ENCODE data around the gene DOCK7. TPM values are rescaled to one million over a fixed set of nuclear protein-coding genes. Genes with fewer than 3 reads are reported as not detected.
"Not testable (repeated sequence)": the region's sequence is repeated elsewhere in the genome, so short reads cannot be mapped to it uniquely, and the experiment has no call there.

DOCK7 gene
- total RNA-seq, 1 experiment from 2014 or later = 57.2 TPM

- Histone ChIP-seq H3K4me3 (ENCODE audit: low read depth in 2 of 2, low read length in 2 of 2) (no peak overlapping the region), H3K4me1 (ENCODE audit: control insufficient read depth, insufficient read depth, low read length) (peaks cover 19% of the 10 kb centered on the region; the same call in 1 of the 2 replicates), H3K9me3 (ENCODE audit: control insufficient read depth, insufficient read depth, low read depth, low read length) (no peaks in the 10 kb centered on the region), H3K27ac (ENCODE audit: low read length) (peak overlapping the region; percentile 37; the same call in 1 of the 2 replicates), H3K36me3 (ENCODE audit: control insufficient read depth, insufficient read depth, low read length) (no peaks in the 10 kb centered on the region), H3K27me3 (ENCODE audit: control insufficient read depth, insufficient read depth, low read length) (no peaks in the 10 kb centered on the region)
- no peak for DNase-seq (ENCODE audit: low read depth, low spot score)
- intact Hi-C loops (cut with micrococcal nuclease; ENCODE audit: unreplicated experiment) = no loop called here
- TF ChIP-seq REST (IDR thresholded peaks at IDR 0.05; ENCODE audit: insufficient read depth in 1 of 2, low read depth in 2 of 2, low read length in 1 of 2) = no peak
- TF ChIP-seq TCF7L2 (IDR thresholded peaks at IDR 0.05; ENCODE audit: low read depth, low read length) = no peak
- TF ChIP-seq POLR2AphosphoS5 (IDR thresholded peaks at IDR 0.05; ENCODE audit: low read depth, low read length) = no peak
- TF ChIP-seq SIN3A (IDR thresholded peaks at IDR 0.05; ENCODE audit: borderline replicate concordance, insufficient read depth, low read depth, low read length) = no peak
- no peak for TF ChIP-seq CTCF (IDR thresholded peaks at IDR 0.05)
- POLR2A ChIA-PET = no interaction called here
- CTCF ChIA-PET = no interaction called here
- BruUV-seq (replicated peaks) = no TSS peak
- in situ Hi-C loops (cut with HindIII; ENCODE audit: low pct_unique_long_range_greater_than_20kb, low sequenced_read_pairs) = no loop called here
- no peak; the same call in 1 of the 2 replicates for ATAC-seq
These were observed 5.7 kb downstream of the DOCK7 start for GRCh38 chr1:62682531-62682930.

GRCh38 chr1:62680992-62681391 lies 7.2 kb downstream of the DOCK7 start:
- POLR2A ChIA-PET; H3K4me3 ChIP-seq (ENCODE audit: low read depth in 2 of 2, low read length in 2 of 2); ATAC-seq; DNase-seq (ENCODE audit: low read depth, low spot score); H3K27me3 ChIP-seq (ENCODE audit: control insufficient read depth, insufficient read depth, low read length); intact Hi-C loops (cut with micrococcal nuclease; ENCODE audit: unreplicated experiment); BruUV-seq (replicated peaks); in situ Hi-C loops (cut with HindIII; ENCODE audit: low pct_unique_long_range_greater_than_20kb, low sequenced_read_pairs); H3K9me3 ChIP-seq (ENCODE audit: control insufficient read depth, insufficient read depth, low read depth, low read length); CTCF ChIA-PET; H3K36me3 ChIP-seq (ENCODE audit: control insufficient read depth, insufficient read depth, low read length); H3K27ac ChIP-seq (ENCODE audit: low read length): not testable (repeated sequence)
- peaks cover 20% of the 10 kb centered on the region; the same call in 1 of the 2 replicates for H3K4me1 ChIP-seq (ENCODE audit: control insufficient read depth, insufficient read depth, low read length)

- intact Hi-C loops (cut with micrococcal nuclease; ENCODE audit: unreplicated experiment); BruUV-seq (replicated peaks); H3K36me3 ChIP-seq (ENCODE audit: control insufficient read depth, insufficient read depth, low read length); ATAC-seq; CTCF ChIA-PET; H3K4me3 ChIP-seq (ENCODE audit: low read depth in 2 of 2, low read length in 2 of 2); H3K27me3 ChIP-seq (ENCODE audit: control insufficient read depth, insufficient read depth, low read length); POLR2A ChIA-PET; H3K4me1 ChIP-seq (ENCODE audit: control insufficient read depth, insufficient read depth, low read length); H3K9me3 ChIP-seq (ENCODE audit: control insufficient read depth, insufficient read depth, low read depth, low read length); in situ Hi-C loops (cut with HindIII; ENCODE audit: low pct_unique_long_range_greater_than_20kb, low sequenced_read_pairs); H3K27ac ChIP-seq (ENCODE audit: low read length); DNase-seq (ENCODE audit: low read depth, low spot score): not testable (repeated sequence)
These were observed 10.4 kb downstream of the DOCK7 start for GRCh38 chr1:62677822-62678221.
